ENCODE results near the gene SYT12. TPM values are rescaled to one million over a fixed set of nuclear protein-coding genes. Genes with fewer than 3 reads are reported as not detected.

The SYT12 gene
- total RNA-seq, 1 experiment from 2014 or later: 4.8 TPM

DNA sequence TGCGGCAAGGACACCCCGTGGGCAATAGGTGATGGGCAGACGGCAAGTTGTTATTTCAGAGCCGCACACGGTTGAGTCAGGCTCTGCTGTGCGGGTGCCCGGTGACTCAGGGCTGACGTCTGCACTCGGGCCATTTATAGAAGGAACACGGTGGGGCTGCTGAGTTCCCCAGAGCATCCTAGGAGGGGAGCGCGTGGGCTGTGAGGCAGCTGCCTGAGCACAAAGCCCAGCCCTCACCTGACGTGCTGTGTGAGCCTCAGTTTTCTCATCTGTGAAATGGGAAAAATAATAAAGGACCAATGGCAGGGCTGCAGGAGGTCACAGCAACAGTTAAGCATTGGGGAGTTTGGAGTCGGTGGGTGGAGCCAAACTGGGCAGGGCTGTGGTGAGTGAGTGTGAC lies 22.4 kb downstream of the SYT12 start:
- peak overlapping the region; percentile 49 for H3K4me2 ChIP-seq (ENCODE audit: low read length)
- H3K9me3 ChIP-seq (ENCODE audit: low read length): no peaks in the 10 kb centered on the region
- ATAC-seq (peak; percentile 94), DNase-seq (peak; percentile 90)
- H3K36me3 ChIP-seq (ENCODE audit: low read depth, low read length): no peaks in the 10 kb centered on the region
- ChIA-PET POLR2A (ENCODE audit: unreplicated experiment) (no interaction called here), CTCF (no interaction called here)
- H3K9ac ChIP-seq (ENCODE audit: low read length): no peak overlapping the region
- no peak overlapping the region for H2AFZ ChIP-seq (ENCODE audit: low read length)
- no peak overlapping the region for H3K4me3 ChIP-seq (ENCODE audit: low read length)
- TF ChIP-seq EZH2 (IDR thresholded peaks at IDR 0.05; ENCODE audit: low read length, unreplicated experiment): no peak
- no peak for TF ChIP-seq EZH2phosphoT487 (IDR thresholded peaks at IDR 0.05; ENCODE audit: borderline replicate concordance, low read length)
- TF ChIP-seq, protein P1, sequence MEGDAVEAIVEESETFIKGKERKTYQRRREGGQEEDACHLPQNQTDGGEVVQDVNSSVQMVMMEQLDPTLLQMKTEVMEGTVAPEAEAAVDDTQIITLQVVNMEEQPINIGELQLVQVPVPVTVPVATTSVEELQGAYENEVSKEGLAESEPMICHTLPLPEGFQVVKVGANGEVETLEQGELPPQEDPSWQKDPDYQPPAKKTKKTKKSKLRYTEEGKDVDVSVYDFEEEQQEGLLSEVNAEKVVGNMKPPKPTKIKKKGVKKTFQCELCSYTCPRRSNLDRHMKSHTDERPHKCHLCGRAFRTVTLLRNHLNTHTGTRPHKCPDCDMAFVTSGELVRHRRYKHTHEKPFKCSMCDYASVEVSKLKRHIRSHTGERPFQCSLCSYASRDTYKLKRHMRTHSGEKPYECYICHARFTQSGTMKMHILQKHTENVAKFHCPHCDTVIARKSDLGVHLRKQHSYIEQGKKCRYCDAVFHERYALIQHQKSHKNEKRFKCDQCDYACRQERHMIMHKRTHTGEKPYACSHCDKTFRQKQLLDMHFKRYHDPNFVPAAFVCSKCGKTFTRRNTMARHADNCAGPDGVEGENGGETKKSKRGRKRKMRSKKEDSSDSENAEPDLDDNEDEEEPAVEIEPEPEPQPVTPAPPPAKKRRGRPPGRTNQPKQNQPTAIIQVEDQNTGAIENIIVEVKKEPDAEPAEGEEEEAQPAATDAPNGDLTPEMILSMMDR (conservative IDR thresholded peaks at IDR 0.05; ENCODE audit: low read depth, low read length): peak; percentile 49
- H3F3A ChIP-seq (ENCODE audit: low read length, unreplicated experiment): no peaks in the 10 kb centered on the region
- intact Hi-C loops (cut with micrococcal nuclease): no loop called here
- H3K79me2 ChIP-seq (ENCODE audit: low read length): no peaks in the 10 kb centered on the region
- no peak overlapping the region for H3K27ac ChIP-seq (ENCODE audit: low read length)
- BruUV-seq (replicated peaks): no TSS peak
- H3K9me2 ChIP-seq (replicated peaks; ENCODE audit: low read length): no peaks in the 10 kb centered on the region
- no peaks in the 10 kb centered on the region for H4K20me1 ChIP-seq (ENCODE audit: low read length)
- H3K27me3 ChIP-seq (ENCODE audit: low read length): no peaks in the 10 kb centered on the region
- peaks cover 13% of the 10 kb centered on the region for H3K4me1 ChIP-seq (ENCODE audit: insufficient read depth, low read length)

DNA sequence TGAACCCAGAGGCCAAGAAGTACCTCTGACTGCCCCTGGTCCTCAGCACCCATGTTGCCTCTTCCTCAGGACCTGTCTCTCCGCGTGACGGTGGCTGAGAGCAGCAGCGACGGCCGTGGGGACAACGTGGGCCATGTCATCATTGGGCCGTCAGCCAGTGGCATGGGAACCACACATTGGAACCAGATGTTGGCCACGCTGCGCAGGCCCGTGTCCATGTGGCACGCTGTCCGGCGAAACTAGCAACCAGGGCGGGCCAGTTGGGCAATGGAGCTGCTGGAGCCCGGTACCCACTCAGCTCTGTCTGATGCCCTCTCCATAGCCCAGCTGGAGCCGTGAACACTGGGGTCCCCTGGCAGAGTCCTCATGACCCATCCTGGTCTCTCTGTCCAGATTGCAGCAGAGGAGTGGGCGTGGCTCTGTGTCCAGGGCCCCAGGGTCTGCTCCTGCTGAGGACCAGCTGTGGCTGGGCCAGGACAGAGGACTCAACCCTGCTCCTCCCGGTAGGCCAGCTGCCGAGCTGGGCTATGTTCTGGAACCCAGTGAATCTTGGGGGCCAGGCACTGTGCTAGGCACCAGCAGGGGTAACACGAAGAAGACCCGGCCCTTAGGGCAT lies 25.7 kb downstream of the SYT12 start:
- H3K36me3 ChIP-seq (ENCODE audit: low read depth, low read length): no peaks in the 10 kb centered on the region
- H3K9me2 ChIP-seq (replicated peaks; ENCODE audit: low read length): no peaks in the 10 kb centered on the region
- H3K4me2 ChIP-seq (ENCODE audit: low read length): no peak overlapping the region
- ATAC-seq: no peak
- no peak for DNase-seq
- no peak overlapping the region for H3K9ac ChIP-seq (ENCODE audit: low read length)
- no TSS peak for BruUV-seq (replicated peaks)
- no peaks in the 10 kb centered on the region for H3K27me3 ChIP-seq (ENCODE audit: low read length)
- H3K79me2 ChIP-seq (ENCODE audit: low read length): no peaks in the 10 kb centered on the region
- CTCF ChIA-PET: no interaction called here
- peaks cover 14% of the 10 kb centered on the region for H3K4me1 ChIP-seq (ENCODE audit: insufficient read depth, low read length)
- TF ChIP-seq EZH2phosphoT487 (IDR thresholded peaks at IDR 0.05; ENCODE audit: borderline replicate concordance, low read length) (no peak), EZH2 (IDR thresholded peaks at IDR 0.05; ENCODE audit: low read length, unreplicated experiment) (no peak)
- TF ChIP-seq, protein P1 (conservative IDR thresholded peaks at IDR 0.05; ENCODE audit: low read depth, low read length): no peak
- POLR2A ChIA-PET (ENCODE audit: unreplicated experiment): no interaction called here
- no peaks in the 10 kb centered on the region for H4K20me1 ChIP-seq (ENCODE audit: low read length)
- no peak overlapping the region for H3K27ac ChIP-seq (ENCODE audit: low read length)
- H2AFZ ChIP-seq (ENCODE audit: low read length): no peak overlapping the region
- H3K9me3 ChIP-seq (ENCODE audit: low read length): no peaks in the 10 kb centered on the region
- H3F3A ChIP-seq (ENCODE audit: low read length, unreplicated experiment): no peaks in the 10 kb centered on the region
- no peak overlapping the region for H3K4me3 ChIP-seq (ENCODE audit: low read length)
- intact Hi-C loops (cut with micrococcal nuclease): no loop called here

DNA sequence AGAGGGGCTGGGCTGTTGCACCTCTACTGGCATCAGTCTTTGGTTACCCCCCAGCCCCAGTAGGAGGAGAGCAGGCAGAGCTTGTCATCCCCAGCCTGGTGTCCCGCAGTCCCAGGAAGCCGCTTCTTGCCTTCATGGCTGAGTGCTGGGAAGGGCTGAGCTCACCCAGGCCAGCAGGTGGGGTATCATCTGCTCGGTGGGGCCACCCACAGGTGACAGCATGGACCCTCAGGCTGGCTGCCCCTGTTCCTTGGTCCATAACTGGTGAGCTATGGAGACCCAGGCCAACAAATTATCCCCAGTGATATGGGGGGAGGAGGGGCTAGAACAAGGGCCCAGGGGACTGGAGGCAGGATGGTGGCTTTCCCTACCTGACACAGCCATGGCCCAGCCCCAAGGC lies 27.2 kb downstream of the SYT12 start:
- no peaks in the 10 kb centered on the region for H3K9me3 ChIP-seq (ENCODE audit: low read length)
- H3K9me2 ChIP-seq (replicated peaks; ENCODE audit: low read length): no peaks in the 10 kb centered on the region
- no peak overlapping the region for H2AFZ ChIP-seq (ENCODE audit: low read length)
- no peaks in the 10 kb centered on the region for H4K20me1 ChIP-seq (ENCODE audit: low read length)
- CTCF ChIA-PET: interaction anchor here (0.6 kb wide), 2 partner anchors 45 to 194 kb away, joined by 4 read pairs; no protein-coding TSS in a partner anchor
- no peaks in the 10 kb centered on the region for H3K36me3 ChIP-seq (ENCODE audit: low read depth, low read length)
- no peaks in the 10 kb centered on the region for H3K27me3 ChIP-seq (ENCODE audit: low read length)
- H3F3A ChIP-seq (ENCODE audit: low read length, unreplicated experiment): no peaks in the 10 kb centered on the region
- DNase-seq: no peak
- BruUV-seq (replicated peaks): no TSS peak
- H3K4me1 ChIP-seq (ENCODE audit: insufficient read depth, low read length): peaks cover 20% of the 10 kb centered on the region
- no peak overlapping the region for H3K4me3 ChIP-seq (ENCODE audit: low read length)
- H3K9ac ChIP-seq (ENCODE audit: low read length): no peak overlapping the region
- H3K4me2 ChIP-seq (ENCODE audit: low read length): no peak overlapping the region
- TF ChIP-seq EZH2phosphoT487 (IDR thresholded peaks at IDR 0.05; ENCODE audit: borderline replicate concordance, low read length) (no peak), EZH2 (IDR thresholded peaks at IDR 0.05; ENCODE audit: low read length, unreplicated experiment) (no peak)
- TF ChIP-seq, protein P1 (conservative IDR thresholded peaks at IDR 0.05; ENCODE audit: low read depth, low read length): peak; percentile 35; the same call in 1 of the 2 replicates
- intact Hi-C loops (cut with micrococcal nuclease): loop anchor here (10.0 kb wide), 2 partner anchors 165 to 195 kb away; no protein-coding TSS in a partner anchor
- no peak overlapping the region for H3K27ac ChIP-seq (ENCODE audit: low read length)
- ATAC-seq: no peak
- no peaks in the 10 kb centered on the region for H3K79me2 ChIP-seq (ENCODE audit: low read length)
- POLR2A ChIA-PET (ENCODE audit: unreplicated experiment): no interaction called here

All from PC-3 (cell line).